Mesenchymal stem cell (in vitro differentiated cells and primary cell): ENCODE measurements around the gene RANBP1.

Source experiments
- DNase-seq: peaks from one replicate; pipeline ENCODE4 v3.0.0-alpha.2; 2013
- H2AFZ ChIP-seq: one replicate; pipeline ENCODE4 v1.6.1; 2013; ENCODE audit warnings: low read depth, mild to moderate bottlenecking, control low read depth, inconsistent platforms, low read length, moderate library complexity
- H2AK5ac ChIP-seq: 2 replicates; pipeline ENCODE4 v1.6.1; 2013; ENCODE audit warnings: low read length, moderate library complexity, mild to moderate bottlenecking, inconsistent platforms; ENCODE audit not compliant: severe bottlenecking
- H2BK120ac ChIP-seq: one replicate; pipeline ENCODE4 v1.6.1; 2013; ENCODE audit warnings: low read depth, mild to moderate bottlenecking, inconsistent platforms, low read length, moderate library complexity
- H2BK12ac ChIP-seq, 2 experiments: one replicate each; pipeline ENCODE4 v1.6.1; 2013; ENCODE audit warnings: inconsistent platforms in 2 of 2, low read length in 2 of 2, mild to moderate bottlenecking in 2 of 2, moderate library complexity in 2 of 2, control low read depth in 1 of 2
- H2BK15ac ChIP-seq: one replicate; pipeline ENCODE4 v1.6.1; 2013; ENCODE audit warnings: mild to moderate bottlenecking, low read depth, inconsistent platforms; ENCODE audit not compliant: poor library complexity, severe bottlenecking
- H2BK5ac ChIP-seq: 2 replicates; pipeline ENCODE4 v1.6.1; 2013; ENCODE audit warnings: low read depth, mild to moderate bottlenecking, low read length, control low read depth, inconsistent platforms; ENCODE audit not compliant: poor library complexity, severe bottlenecking
- H3K14ac ChIP-seq, 2 experiments: one replicate each; pipeline ENCODE4 v1.6.1; 2013; ENCODE audit warnings: inconsistent platforms in 2 of 2, low read length in 2 of 2, control low read depth in 1 of 2, mild to moderate bottlenecking in 1 of 2, moderate library complexity in 1 of 2
- H3K18ac ChIP-seq, 2 experiments: one replicate each; pipeline ENCODE4 v1.6.1; 2013; ENCODE audit warnings: inconsistent platforms in 2 of 2, low read length in 2 of 2, control low read depth in 1 of 2, low read depth in 1 of 2, mild to moderate bottlenecking in 1 of 2
- H3K23ac ChIP-seq, 2 experiments: one replicate each; pipeline ENCODE4 v1.6.1; 2013; ENCODE audit warnings: inconsistent platforms in 2 of 2, low read length in 2 of 2, mild to moderate bottlenecking in 2 of 2, moderate library complexity in 2 of 2, control low read depth in 1 of 2
- H3K27ac ChIP-seq: 2 replicates; pipeline ENCODE4 v1.5.1; 2013; ENCODE audit warnings: mild to moderate bottlenecking, moderate library complexity, low read length, control low read depth, inconsistent platforms; ENCODE audit not compliant: poor library complexity, severe bottlenecking
- H3K27me3 ChIP-seq, 2 experiments: 2 replicates each; pipeline versions ENCODE4 v1.6.1 to v1.7.0; 2013; ENCODE audit warnings: low read length in 2 of 2, mild to moderate bottlenecking in 2 of 2, moderate library complexity in 2 of 2, control low read depth in 1 of 2, inconsistent platforms in 1 of 2; ENCODE audit not compliant: control insufficient read depth in 1 of 2, insufficient read depth in 1 of 2
- H3K36me3 ChIP-seq, 2 experiments: 2 replicates each; pipeline versions ENCODE4 v1.6.1 to v1.7.0; 2013; ENCODE audit warnings: low read length in 2 of 2, control low read depth in 1 of 2, inconsistent platforms in 1 of 2, low read depth in 1 of 2, mild to moderate bottlenecking in 1 of 2; ENCODE audit not compliant: insufficient read depth in 2 of 2, control insufficient read depth in 1 of 2
- H3K4ac ChIP-seq, 2 experiments: one replicate each; pipeline ENCODE4 v1.6.1; 2013; ENCODE audit warnings: inconsistent platforms in 2 of 2, low read length in 2 of 2, mild to moderate bottlenecking in 2 of 2, moderate library complexity in 2 of 2, control low read depth in 1 of 2, low read depth in 1 of 2
- H3K4me1 ChIP-seq: 2 replicates; pipeline ENCODE4 v1.6.1; 2013; ENCODE audit warnings: low read depth, low read length, control low read depth; ENCODE audit not compliant: control insufficient read depth, insufficient read depth
- H3K4me2 ChIP-seq: 2 replicates; pipeline ENCODE4 v1.6.1; 2013; ENCODE audit warnings: low read length, mild to moderate bottlenecking, inconsistent platforms; ENCODE audit not compliant: poor library complexity, severe bottlenecking
- H3K4me3 ChIP-seq, 2 experiments: 2 replicates each; pipeline versions ENCODE4 v1.5.1 to v1.7.0; 2013; ENCODE audit warnings: low read length in 2 of 2, mild to moderate bottlenecking in 2 of 2, control low read depth in 1 of 2, low read depth in 1 of 2; ENCODE audit not compliant: insufficient read depth in 1 of 2
- H3K79me1 ChIP-seq: replicated peaks from 2 replicates; pipeline ENCODE4 v1.6.1; 2013; ENCODE audit warnings: mild to moderate bottlenecking, control low read depth, low read length, inconsistent platforms; ENCODE audit not compliant: poor library complexity, severe bottlenecking
- H3K9ac ChIP-seq: 2 replicates; pipeline ENCODE4 v1.7.0; 2013; ENCODE audit warnings: mild to moderate bottlenecking, low read length, moderate library complexity
- H3K9me3 ChIP-seq: 2 replicates; pipeline ENCODE4 v1.7.0; 2013; ENCODE audit warnings: mild to moderate bottlenecking, low read length; ENCODE audit not compliant: control insufficient read depth
- H4K8ac ChIP-seq: one replicate; pipeline ENCODE4 v1.6.1; 2013; ENCODE audit warnings: inconsistent platforms, mild to moderate bottlenecking, low read length, moderate library complexity
- H4K91ac ChIP-seq: one replicate; pipeline ENCODE4 v1.6.1; 2013; ENCODE audit warnings: mild to moderate bottlenecking, low read length, inconsistent platforms
- WGBS: methylation state at CpG from one replicate; pipeline ENCODE4 v1.1.7; 2013; ENCODE audit warnings: mixed read lengths; 5-methylcytosine and 5-hydroxymethylcytosine counted together

Gene RANBP1

DNA sequence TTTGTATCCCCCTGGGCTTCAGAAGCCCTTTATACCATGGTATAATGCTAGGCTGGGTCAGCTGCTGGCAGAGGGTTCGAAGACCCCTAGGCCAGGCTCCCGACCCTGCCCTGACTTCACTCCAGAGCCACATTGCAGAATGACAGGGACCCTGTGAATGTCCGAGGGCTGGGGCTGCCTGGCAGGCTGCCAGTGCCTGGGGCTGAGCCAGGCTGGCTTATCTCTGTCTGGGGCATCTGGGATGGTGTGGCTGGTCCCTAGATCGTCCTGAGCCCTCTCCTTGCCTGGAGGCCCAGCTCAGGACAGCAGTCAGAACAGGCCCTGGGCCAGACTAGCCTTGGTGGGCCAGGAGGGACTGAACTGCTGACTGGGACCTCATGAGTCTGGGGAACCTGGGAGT is 19.4 kb downstream of the RANBP1 start:
- Histone ChIP-seq H2AK5ac (no peak overlapping the region), H3K9me3 (no peaks in the 10 kb centered on the region), H2BK15ac (no peak overlapping the region), H3K23ac (no peak overlapping the region), H3K14ac (no peak overlapping the region), H3K79me1 (peaks cover 38% of the 10 kb centered on the region), H4K91ac (no peak overlapping the region), H3K36me3 (peaks cover 10 to 41% of the 10 kb centered on the region in 2 experiments), H2BK120ac (no peak overlapping the region), H3K27ac (no peak overlapping the region), H2BK5ac (no peak overlapping the region), H3K9ac (no peak overlapping the region), H2AFZ (no peak overlapping the region), H2BK12ac (no peak overlapping the region), H3K27me3 (no peaks in the 10 kb centered on the region), H3K4me1 (peaks cover 57% of the 10 kb centered on the region), H3K4ac (no peak overlapping the region), H4K8ac (no peak overlapping the region), H3K4me3 (no peak overlapping the region), H3K18ac (no peak overlapping the region), H3K4me2 (no peak overlapping the region)
- no peak for DNase-seq
- 75% methylated on average over 4 of the region's 4 CpGs for WGBS

- Histone ChIP-seq H3K4ac (no peak overlapping the region), H2BK5ac (no peak overlapping the region), H3K36me3 (peaks cover 10 to 49% of the 10 kb centered on the region in 2 experiments), H4K8ac (no peak overlapping the region), H2AFZ (no peak overlapping the region), H3K4me3 (no peak overlapping the region), H3K23ac (peak overlapping the region in 1 of 2 experiments; percentile 19), H3K4me2 (no peak overlapping the region), H4K91ac (peak overlapping the region; percentile 63), H2BK15ac (no peak overlapping the region), H3K4me1 (peaks cover 58% of the 10 kb centered on the region), H2BK12ac (no peak overlapping the region), H3K79me1 (peaks cover 43% of the 10 kb centered on the region), H2AK5ac (no peak overlapping the region), H3K27me3 (no peaks in the 10 kb centered on the region), H3K14ac (no peak overlapping the region), H3K18ac (no peak overlapping the region), H3K9ac (no peak overlapping the region), H3K9me3 (no peaks in the 10 kb centered on the region), H2BK120ac (no peak overlapping the region), H3K27ac (no peak overlapping the region)
- WGBS, result 96% methylated on average over 25 of the region's 25 CpGs
- DNase-seq, result no peak
Measured at GRCh38 chr22:20135806-20136602, 20.1 kb downstream of the RANBP1 start.

- Histone ChIP-seq H3K27me3 (no peaks in the 10 kb centered on the region), H3K4me1 (peaks cover 64% of the 10 kb centered on the region), H2BK120ac (no peak overlapping the region), H3K4me2 (no peak overlapping the region), H3K27ac (no peak overlapping the region), H4K8ac (no peak overlapping the region), H2AK5ac (no peak overlapping the region), H3K4me3 (no peak overlapping the region), H2AFZ (no peak overlapping the region), H3K23ac (no peak overlapping the region), H2BK15ac (no peak overlapping the region), H3K36me3 (peaks cover 10 to 52% of the 10 kb centered on the region in 2 experiments), H4K91ac (peak overlapping the region; percentile 63), H3K9me3 (no peaks in the 10 kb centered on the region), H2BK12ac (no peak overlapping the region), H3K14ac (no peak overlapping the region), H3K18ac (no peak overlapping the region), H3K9ac (no peak overlapping the region), H2BK5ac (no peak overlapping the region), H3K4ac (no peak overlapping the region), H3K79me1 (peaks cover 43% of the 10 kb centered on the region)
- WGBS, result 97% methylated on average over 5 of the region's 5 CpGs
- DNase-seq, result no peak
Measured at GRCh38 chr22:20136603-20136873, 20.6 kb downstream of the RANBP1 start.

DNA sequence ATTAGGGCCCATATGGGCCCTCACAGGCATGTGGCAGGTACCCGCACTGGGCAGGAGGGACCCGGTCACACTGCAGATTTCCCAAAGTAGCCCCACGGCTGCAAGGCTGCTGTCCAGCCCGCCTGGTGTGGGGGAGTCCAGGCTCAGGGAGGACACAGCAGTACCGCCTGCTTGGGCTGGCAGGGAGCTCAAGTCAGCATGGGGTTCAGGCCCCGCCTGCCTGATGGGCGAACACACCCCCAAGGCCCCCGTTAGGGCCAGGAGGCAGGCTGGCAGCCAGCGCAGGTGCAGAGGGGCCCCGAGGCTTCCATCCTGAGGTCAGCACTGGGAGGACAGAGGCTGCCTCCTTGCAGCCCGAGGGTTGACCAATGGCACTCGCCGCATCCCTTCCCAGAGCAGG is 21.2 kb downstream of the RANBP1 start:
- Histone ChIP-seq H3K4me1 (peaks cover 69% of the 10 kb centered on the region), H3K4me3 (no peak overlapping the region), H3K27ac (no peak overlapping the region), H3K18ac (no peak overlapping the region), H3K4me2 (no peak overlapping the region), H2AK5ac (no peak overlapping the region), H3K9ac (no peak overlapping the region), H3K14ac (no peak overlapping the region), H2BK15ac (no peak overlapping the region), H3K9me3 (no peaks in the 10 kb centered on the region), H3K79me1 (peaks cover 43% of the 10 kb centered on the region), H3K27me3 (no peaks in the 10 kb centered on the region), H3K23ac (no peak overlapping the region), H2BK12ac (no peak overlapping the region), H3K4ac (no peak overlapping the region), H2AFZ (no peak overlapping the region), H4K8ac (no peak overlapping the region), H4K91ac (no peak overlapping the region), H2BK120ac (no peak overlapping the region), H2BK5ac (no peak overlapping the region), H3K36me3 (peaks cover 10 to 52% of the 10 kb centered on the region in 2 experiments)
- 95% methylated on average over 13 of the region's 13 CpGs for WGBS
- no peak for DNase-seq
